COR-L47 (cell line): Measurements from ENCODE around the gene ELP5.

ENCODE experiments used
- DNase-seq: peaks from one replicate; lab custom pipeline; 2025; lab: John Stamatoyannopoulos, UW

The ELP5 gene

DNA sequence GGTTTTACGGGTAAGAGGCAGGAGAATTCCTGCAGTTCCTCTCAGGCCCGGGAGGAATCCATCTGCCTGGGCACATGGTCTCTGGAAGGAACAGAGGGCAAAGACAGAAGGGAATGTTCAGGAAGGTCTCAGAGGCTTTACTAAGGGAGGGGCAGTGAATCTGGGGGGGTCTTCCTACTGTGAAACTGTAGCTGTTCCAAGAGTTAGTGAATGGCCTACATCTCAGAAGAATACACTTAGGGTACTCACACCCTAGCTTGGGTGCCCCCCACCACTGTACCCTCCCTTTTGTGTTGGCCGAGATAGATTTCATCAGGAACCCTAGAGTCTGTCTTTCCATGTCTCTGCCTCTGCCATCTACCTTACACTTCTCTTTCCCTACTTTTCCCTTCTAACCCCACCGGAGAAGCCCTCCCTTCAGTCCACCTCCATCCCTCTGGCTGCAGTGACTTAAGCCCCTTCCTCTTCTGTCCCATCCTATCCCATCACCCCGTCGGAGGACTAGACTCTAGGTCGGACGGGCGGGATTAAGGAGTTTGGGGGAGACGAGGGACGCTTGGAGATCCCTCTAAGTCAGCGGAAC, 32.7 kb upstream of the ELP5 start:
- DNase-seq = no peak

- DNase-seq = peak; percentile 43
Observed at GRCh38 chr17:7219812-7220592, 32.0 kb upstream of the ELP5 start, which contains the start of the genes ACADVL and DLG4. Gene ACADVL, plus strand, starts transcription at chr17:7219938. Its CDS starts 47 bp downstream, at chr17:7219985. Gene DLG4, minus strand, starts transcription at chr17:7219836.

DNA sequence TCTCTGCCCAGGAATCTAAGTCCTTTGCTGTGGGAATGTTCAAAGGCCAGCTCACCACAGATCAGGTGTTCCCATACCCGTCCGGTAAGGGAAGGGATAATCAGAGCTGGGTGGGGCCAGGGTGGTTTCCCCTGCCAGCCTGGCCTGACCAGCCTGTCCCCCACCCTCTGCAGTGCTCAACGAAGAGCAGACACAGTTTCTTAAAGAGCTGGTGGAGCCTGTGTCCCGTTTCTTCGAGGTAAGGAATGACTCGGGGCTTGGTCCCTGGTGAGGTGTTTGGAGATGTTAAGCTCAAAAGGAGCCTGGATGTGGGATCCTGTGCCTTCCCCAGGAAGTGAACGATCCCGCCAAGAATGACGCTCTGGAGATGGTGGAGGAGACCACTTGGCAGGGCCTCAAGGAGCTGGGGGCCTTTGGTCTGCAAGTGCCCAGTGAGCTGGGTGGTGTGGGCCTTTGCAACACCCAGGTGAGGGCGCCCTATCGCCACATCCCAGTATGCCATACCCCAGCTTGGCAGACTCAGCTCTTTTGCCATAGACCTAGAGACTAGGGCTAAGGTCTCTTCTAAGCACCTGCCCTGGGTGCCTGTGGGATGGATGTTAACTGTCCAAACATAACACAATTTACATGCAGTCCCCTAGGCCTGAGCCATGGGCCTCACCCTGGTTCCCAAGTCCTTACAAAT, 31.3 kb upstream of the ELP5 start:
- DNase-seq = no peak

GRCh38 chr17:7221278-7222092, 30.5 kb upstream of the ELP5 start:
- no peak for DNase-seq

GRCh38 chr17:7222093-7222971, 29.7 kb upstream of the ELP5 start:
- no peak for DNase-seq

DNA sequence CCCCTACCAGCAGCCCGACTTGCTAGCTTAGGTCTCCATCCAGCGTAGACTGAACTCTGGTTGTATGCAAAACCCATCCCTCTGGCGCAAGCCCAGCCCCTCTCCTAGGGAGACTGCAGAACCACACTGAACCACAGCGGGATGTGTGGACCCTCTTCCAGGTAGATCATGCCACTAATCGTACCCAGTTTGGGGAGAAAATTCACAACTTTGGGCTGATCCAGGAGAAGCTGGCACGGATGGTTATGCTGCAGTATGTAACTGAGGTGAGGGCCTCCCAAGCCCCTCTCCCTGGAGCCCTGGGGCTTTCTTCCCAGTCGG, 29.1 kb upstream of the ELP5 start:
- no peak for DNase-seq

- no peak for DNase-seq
Observed at GRCh38 chr17:7223375-7223774, 28.6 kb upstream of the ELP5 start.

DNA sequence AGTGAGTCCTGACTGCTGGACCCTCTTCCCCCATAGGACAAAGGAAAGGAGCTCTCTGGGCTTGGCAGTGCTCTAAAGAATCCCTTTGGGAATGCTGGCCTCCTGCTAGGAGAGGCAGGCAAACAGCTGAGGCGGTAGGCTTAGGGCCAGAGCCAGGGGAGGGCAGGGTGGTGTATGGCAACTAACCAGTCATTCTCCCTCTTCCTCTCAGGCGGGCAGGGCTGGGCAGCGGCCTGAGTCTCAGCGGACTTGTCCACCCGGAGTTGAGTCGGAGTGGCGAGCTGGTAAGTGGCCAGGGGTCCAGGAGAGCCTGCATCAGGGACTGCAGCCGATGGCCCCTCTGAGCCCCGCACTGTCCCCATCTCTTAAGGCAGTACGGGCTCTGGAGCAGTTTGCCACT, 27.9 kb upstream of the ELP5 start:
- no peak for DNase-seq

GRCh38 chr17:7224661-7225111, 27.3 kb upstream of the ELP5 start:
- DNase-seq = no peak

DNA sequence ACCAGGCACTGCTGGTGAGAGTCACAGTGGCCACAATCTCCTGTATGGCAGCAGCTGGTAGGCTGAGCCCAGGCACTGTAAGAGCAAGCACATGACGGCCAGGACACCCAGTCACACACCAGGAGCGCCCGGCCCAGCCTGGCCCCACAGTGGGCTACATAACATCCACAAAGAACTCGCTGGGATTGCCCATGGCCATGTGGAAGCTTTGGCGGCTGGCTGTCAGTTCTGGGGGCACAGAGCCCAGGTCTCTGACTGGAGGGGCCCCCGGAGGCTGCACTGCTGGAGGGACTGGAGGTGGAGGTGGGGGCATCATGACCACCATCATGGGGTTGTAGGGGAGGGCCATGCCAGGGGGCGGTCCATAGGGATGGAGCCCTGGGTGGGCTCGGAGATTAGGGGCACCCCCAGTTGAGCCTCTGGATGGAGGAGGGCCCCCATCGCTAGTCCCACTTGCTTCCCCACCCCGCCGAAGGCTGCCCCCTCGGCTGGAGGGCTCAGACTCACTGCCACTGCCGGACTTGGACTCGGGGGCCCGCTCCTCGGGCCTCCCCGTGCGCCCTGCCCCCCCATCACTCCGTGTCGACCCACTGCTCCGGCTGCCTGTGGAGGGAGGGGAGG, 26.2 kb upstream of the ELP5 start:
- no peak for DNase-seq

DNA sequence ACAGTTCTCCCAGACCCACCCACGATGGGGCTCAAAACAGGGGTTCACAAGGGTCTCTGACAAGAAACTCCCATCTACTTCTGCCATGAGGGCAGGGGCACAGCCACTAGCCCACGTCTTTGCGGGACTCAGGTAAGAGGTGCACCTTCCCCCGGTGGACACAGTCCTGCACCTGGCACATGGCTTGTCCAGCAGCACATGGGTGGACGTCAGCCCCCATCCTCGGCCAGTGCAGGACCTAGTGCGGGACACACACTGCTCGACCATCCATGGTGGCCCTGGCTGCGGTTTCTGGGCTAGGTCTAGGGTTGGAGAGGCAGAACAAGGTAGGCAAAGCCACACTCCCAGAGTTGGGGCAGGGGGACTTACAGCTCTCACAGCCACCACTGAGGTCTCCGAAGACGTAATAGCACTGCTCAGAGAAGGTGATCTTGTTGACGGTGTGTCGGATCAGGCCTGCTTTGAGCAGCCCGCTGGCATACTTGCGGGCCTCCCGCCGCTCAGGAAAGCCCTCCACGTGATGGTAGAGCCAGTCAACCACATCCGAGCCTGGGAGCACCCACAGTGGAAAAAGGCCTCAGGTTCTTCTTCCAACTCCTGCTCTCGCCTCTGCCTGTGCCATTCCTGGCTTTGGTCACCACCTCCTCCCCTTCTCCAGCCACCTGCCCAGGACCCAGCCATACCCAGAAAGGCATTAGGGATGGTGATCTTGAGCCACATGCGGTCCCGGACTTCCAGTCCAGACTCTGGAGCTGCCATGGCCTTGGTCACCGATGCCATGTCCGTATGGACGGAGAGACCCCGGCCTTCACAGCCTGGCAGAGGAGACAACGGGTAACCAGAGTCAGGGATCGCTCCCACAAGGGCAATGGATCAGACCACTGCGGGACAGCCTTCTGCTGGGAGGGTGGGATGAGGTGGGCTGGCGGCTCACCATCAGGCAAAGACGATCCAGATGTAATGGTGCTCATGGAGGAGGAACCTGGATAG, 25.0 kb upstream of the ELP5 start:
- DNase-seq = no peak

DNA sequence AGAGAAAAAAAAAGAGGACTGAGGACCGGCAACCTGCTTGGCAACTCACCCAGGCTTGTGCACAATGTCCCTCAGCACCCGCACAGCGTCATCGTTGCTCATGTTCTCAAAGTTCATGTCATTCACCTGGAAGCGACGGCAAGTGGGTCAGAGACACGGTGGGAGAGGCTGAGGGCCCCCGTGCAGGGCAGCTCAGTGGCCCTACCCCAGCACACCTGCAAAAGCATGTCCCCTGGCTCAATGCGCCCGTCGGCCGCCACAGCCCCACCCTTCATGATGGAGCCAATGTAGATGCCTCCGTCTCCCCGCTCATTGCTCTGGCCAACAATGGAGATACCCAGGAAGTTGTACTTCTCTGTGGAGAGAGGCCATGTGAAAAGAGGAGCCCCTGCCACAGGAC, 23.1 kb upstream of the ELP5 start:
- no peak for DNase-seq

GRCh38 chr17:7229504-7229903, 22.5 kb upstream of the ELP5 start:
- no peak for DNase-seq

DNA sequence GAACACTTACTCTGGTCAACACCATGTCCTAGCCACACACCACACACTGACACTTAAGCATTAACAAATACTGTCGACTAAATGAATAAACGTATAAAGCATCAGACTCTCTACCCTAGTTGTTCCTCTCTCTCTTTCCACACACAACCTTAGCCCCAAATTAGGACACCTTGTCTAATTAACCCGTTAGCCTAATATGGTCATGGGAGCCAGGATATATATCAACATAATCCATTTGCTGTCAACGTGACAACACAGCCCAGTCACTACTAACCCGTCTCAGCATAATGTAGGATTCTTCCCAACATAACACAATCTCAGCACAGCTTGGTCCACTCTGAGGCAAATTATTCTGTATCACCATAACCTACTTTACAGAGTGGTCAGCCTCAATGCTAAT, 19.9 kb upstream of the ELP5 start:
- DNase-seq = no peak

GRCh38 chr17:7233701-7234082, 18.3 kb upstream of the ELP5 start:
- DNase-seq = no peak

DNA sequence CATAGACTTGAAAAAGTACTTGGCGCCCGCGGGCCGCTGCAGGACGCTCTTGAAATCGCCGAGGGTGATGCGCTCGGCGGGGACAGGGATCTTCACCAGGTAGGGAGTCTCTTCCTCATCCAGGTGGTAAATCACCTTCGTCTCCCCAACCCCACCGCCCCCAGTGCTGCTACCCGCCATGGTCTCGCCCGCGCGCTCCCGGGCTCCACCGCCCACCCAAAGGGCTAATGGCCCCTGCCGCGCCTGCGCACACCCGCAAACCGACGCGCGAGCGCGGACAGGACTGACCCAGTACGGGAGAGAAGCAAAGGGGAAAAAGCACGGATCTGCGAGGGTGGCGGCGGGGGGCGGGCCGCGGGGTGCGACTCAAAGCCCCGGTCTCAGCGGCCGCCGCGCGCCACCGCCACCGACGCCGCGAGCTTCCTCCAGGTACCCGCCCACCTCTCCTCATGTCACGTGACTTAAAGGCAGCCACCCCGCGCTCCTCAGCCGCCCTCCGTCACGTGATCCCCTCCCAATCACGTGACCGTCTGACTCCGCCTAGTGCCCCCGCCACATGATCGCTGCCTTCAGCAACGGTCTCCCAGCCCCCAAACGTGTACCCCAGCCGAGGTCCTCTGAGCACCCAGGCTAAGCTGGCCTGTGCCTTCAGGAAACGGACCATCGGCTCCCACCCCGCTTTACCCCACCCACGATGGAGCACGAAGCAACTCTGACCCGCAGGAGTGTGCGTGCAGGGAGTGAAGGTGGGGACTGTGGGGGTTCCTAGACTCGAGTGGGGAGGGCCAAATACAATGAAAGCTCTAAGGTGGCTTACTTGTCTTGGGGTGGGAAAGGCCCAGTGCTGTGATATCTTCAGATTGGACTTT, 17.7 kb upstream of the ELP5 start, which contains the start of gene DVL2:
Gene DVL2, minus strand, starts transcription at position 435 of the 869 bp plus-strand sequence. Its CDS starts 255 bp downstream, at position 180.
- DNase-seq = peak; percentile 61

DNA sequence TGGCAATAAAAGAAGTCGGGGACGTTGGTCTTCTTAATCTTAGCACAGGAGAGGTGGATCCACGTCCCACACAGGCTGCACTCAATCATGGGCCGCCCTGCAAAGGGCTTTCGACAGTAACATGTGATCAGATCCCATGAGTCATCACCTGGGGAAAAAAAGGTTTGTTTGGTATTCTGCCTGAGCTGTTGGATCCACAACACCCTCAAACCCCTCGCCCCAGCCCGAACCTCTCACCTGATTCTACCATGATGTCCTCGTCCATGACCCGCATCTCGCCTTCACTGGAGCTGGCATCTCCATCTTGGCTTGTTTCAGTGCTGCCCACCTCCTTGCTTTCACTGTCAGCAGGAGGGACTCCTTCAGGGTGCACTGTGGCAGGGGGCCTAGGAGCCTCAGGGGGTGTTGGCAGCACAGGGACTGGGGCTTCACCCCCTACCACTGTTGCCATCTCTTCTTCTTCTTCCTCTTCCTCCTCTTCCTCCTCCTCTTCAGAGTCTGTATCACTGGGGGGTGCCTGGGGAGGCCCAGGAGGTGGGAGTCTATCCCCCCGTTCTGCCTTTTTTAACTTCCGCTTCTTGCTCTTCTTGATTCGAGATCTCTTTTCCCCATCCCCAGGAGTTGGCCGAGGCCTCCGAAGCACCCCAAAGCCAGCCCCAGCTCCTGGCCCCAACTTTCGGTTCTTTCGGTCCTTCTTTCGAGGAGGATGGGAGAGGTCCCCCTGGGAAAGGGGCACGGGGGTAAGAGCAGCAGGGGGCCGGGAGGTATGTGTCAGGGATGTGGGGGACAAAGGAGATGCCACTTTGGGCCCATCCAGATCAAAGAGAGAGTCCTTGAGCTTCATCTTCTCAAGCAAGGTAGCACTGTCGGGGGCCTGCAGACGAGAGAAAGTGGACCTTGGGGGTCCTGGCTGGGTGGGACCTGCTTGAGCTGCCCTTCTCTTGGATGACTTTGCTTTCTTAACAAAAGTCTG, 16.0 kb upstream of the ELP5 start:
- no peak for DNase-seq
